Peyer's patch (tissue), 4 donors: ENCODE measurements around the gene ALPK1.

Source experiments
- POLR2A ChIP-seq, 2 donors: fragments of 450-650 bp; IDR thresholded peaks; one replicate each; pipeline ENCODE4 v1.5.1; 2017; ENCODE audit warnings: antibody characterized with exemption in 2 of 2, mild to moderate bottlenecking in 2 of 2, moderate library complexity in 2 of 2
- TF ChIP-seq, protein P1 (sequence below), 6 experiments: fragments of 450-650 bp in 4 of 6; fragments of 200-600 bp in 2 of 6; sonication (generic) in 1 of 6; IDR thresholded peaks; one replicate each; pipeline ENCODE4 v1.5.1; 2017 to 2019; ENCODE audit warnings: antibody characterized with exemption in 6 of 6, mild to moderate bottlenecking in 3 of 6, moderate library complexity in 1 of 6

DNA sequence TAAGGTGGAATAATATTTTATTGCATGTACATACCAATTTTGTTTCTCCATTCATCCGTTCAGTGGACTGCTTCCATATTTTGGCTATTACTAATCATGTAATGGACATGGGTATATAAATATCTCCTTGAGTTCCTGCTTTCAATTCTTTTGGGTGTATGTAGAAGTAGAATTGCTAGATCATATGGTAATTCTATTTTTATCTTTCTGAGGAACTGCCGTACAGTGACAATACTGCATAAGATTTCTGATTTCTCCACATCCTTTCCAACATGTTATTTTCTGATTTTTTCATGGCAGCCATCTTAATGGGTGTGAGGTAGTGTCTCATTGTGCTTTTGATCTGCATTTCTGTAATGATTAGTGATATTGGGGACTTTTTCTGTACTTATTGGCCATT, 19.2 kb downstream of the ALPK1 start:
- TF ChIP-seq, protein P1, sequence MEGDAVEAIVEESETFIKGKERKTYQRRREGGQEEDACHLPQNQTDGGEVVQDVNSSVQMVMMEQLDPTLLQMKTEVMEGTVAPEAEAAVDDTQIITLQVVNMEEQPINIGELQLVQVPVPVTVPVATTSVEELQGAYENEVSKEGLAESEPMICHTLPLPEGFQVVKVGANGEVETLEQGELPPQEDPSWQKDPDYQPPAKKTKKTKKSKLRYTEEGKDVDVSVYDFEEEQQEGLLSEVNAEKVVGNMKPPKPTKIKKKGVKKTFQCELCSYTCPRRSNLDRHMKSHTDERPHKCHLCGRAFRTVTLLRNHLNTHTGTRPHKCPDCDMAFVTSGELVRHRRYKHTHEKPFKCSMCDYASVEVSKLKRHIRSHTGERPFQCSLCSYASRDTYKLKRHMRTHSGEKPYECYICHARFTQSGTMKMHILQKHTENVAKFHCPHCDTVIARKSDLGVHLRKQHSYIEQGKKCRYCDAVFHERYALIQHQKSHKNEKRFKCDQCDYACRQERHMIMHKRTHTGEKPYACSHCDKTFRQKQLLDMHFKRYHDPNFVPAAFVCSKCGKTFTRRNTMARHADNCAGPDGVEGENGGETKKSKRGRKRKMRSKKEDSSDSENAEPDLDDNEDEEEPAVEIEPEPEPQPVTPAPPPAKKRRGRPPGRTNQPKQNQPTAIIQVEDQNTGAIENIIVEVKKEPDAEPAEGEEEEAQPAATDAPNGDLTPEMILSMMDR (IDR thresholded peaks at IDR 0.05) = no peak
- no peak for TF ChIP-seq POLR2A (IDR thresholded peaks at IDR 0.05)
